ENCODE data around the gene FRRS1L.

DNA sequence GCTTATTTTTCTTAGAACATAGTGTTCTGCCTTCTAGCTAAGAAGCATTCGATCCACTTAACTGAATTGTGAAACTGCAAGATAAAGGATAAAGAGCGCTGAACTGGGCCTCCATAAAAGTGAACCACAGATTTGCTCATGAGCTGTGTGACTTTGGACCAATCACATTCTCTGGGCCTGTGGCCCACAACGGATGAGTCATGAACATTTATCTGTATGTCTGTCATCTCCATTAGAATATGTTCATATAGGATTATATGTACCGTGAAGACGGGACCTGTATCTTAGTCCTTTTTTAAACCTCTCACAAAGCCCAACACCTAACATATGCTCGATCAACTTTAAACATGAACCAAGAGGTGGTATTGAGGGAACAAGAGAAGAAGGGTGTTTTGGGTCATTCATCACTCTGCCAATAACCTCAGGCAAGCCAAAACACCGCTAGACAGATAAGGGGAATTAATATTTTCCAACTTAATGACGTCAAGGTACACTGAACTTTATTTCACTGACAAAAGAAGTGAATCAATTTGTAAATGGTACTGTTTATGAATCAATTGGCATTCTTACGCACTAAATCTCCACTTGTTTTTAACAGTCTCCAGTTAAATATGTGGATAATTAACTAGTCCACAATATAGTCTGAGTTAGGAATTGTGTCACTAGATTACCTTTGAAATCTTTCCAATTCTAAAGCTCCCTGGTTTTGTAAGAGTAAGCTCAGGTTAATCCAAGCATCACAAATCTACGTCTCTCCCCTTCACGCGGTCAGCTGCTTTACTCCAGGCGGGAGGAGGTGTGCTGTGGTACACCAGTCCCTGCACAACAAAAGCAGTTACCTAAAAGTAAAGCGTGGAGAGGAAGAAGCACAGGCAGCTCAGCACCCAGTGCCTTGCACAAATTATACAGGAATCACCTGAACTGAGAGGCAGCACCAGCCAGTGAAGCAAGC, 48.9 kb downstream of the FRRS1L start:
- TF ChIP-seq CTCF (IDR thresholded peaks at IDR 0.05) (no peak), POLR2A (IDR thresholded peaks at IDR 0.05) (no peak)

All from ovary (tissue), 3 donors.